CD8-positive, alpha-beta memory T cell (primary cell): ENCODE results near the gene ZCCHC2. TPM values are rescaled to one million over a fixed set of nuclear protein-coding genes. Genes with fewer than 3 reads are reported as not detected.
A peak's percentile ranks its signal among the peaks of the same experiment; 100 is the strongest.

ENCODE experiments used
- CTCF ChIA-PET: fragments of 350-600 bp; sonication (Branson Sonifier 250); formaldehyde crosslinking; loops from one replicate; lab custom pipeline; 2021; ENCODE audit warnings: antibody characterized with exemption; lab: Charles Lee
- POLR2A ChIA-PET: fragments of 350-600 bp; sonication (Branson Sonifier 250); formaldehyde crosslinking; loops from one replicate; lab custom pipeline; 2021; ENCODE audit warnings: antibody characterized with exemption; lab: Charles Lee
- DNase-seq, 5 donors: peaks; one replicate each; pipeline versions ENCODE4 v3.0.0 to v3.0.0-alpha.2; 2020 to 2022; ENCODE audit warnings: mixed read lengths in 1 of 5
- H3K27ac ChIP-seq: one replicate; pipeline ENCODE4 v1.7.0; 2013; ENCODE audit warnings: low read depth, mild to moderate bottlenecking, low read length, moderate library complexity
- H3K27me3 ChIP-seq: 2 replicates; pipeline ENCODE4 v1.7.0; 2013; ENCODE audit warnings: low read length, mild to moderate bottlenecking; ENCODE audit not compliant: insufficient read depth, poor library complexity, severe bottlenecking
- H3K36me3 ChIP-seq: 2 replicates; pipeline ENCODE4 v1.7.0; 2013; ENCODE audit warnings: mild to moderate bottlenecking, low read length, moderate library complexity; ENCODE audit not compliant: insufficient read depth
- H3K4me1 ChIP-seq: 2 replicates; pipeline ENCODE4 v1.7.0; 2013; ENCODE audit warnings: mild to moderate bottlenecking, low read length, moderate library complexity; ENCODE audit not compliant: insufficient read depth
- H3K4me3 ChIP-seq: 2 replicates; pipeline ENCODE4 v1.7.0; 2013; ENCODE audit warnings: mild to moderate bottlenecking, low read length
- H3K9me3 ChIP-seq: 2 replicates; pipeline ENCODE4 v1.7.0; 2013; ENCODE audit warnings: mild to moderate bottlenecking, low read length
- H3K27ac Mint-ChIP-seq, 8 donors: one replicate each; pipeline ENCODE4 v1.8.0; 2020 to 2021; ENCODE audit warnings: mixed read lengths in 8 of 8, mild to moderate bottlenecking in 6 of 8, inconsistent platforms in 3 of 8, moderate library complexity in 3 of 8
- H3K27me3 Mint-ChIP-seq, 2 donors: one replicate each; pipeline ENCODE4 v1.8.0; 2020 to 2021; ENCODE audit warnings: mixed read lengths in 2 of 2, mild to moderate bottlenecking in 1 of 2, moderate library complexity in 1 of 2
- H3K36me3 Mint-ChIP-seq, 3 donors: one replicate each; pipeline ENCODE4 v1.8.0; 2020 to 2021; ENCODE audit warnings: mixed read lengths in 3 of 3, inconsistent platforms in 1 of 3, mild to moderate bottlenecking in 1 of 3
- H3K4me1 Mint-ChIP-seq, 3 donors: one replicate each; pipeline ENCODE4 v1.8.0; 2020 to 2021; ENCODE audit warnings: mixed read lengths in 3 of 3, inconsistent platforms in 1 of 3, mild to moderate bottlenecking in 1 of 3
- H3K4me3 Mint-ChIP-seq, 7 donors: one replicate each; pipeline ENCODE4 v1.8.0; 2020 to 2021; ENCODE audit warnings: mixed read lengths in 7 of 7, mild to moderate bottlenecking in 6 of 7, moderate library complexity in 4 of 7, inconsistent platforms in 2 of 7
- H3K9me3 Mint-ChIP-seq, 5 donors: one replicate each; pipeline ENCODE4 v1.8.0; 2020 to 2022; ENCODE audit warnings: mixed read lengths in 5 of 5, mild to moderate bottlenecking in 3 of 5, moderate library complexity in 2 of 5, inconsistent platforms in 1 of 5
- polyA plus RNA-seq: library from polyadenylated mRNA; unstranded; fragments of 300-500 nt; fragmentation: Illumina TruSeq; gene quantifications from one replicate; pipeline ENCODE4 v1.2.3, GENCODE V29; 2021
- total RNA-seq, 2 experiments: library from RNA; stranded (reverse); gene quantifications; one replicate each; pipeline ENCODE4 v1.2.3, GENCODE V29; 2021

Gene ZCCHC2
- total and polyA plus RNA-seq, 3 experiments from 2014 or later = 2.9 to 37.9 (median 36.4) TPM

- peaks cover 55% of the 10 kb centered on the region for H3K36me3 ChIP-seq
- H3K27me3 ChIP-seq = no peaks in the 10 kb centered on the region
- Mint-ChIP-seq H3K27me3 (no peaks in the 10 kb centered on the region), H3K27ac (no peak overlapping the region), H3K4me1 (peaks cover 10 to 15% (median 14%) of the 10 kb centered on the region in 3 donors), H3K4me3 (no peak overlapping the region), H3K9me3 (no peaks in the 10 kb centered on the region), H3K36me3 (peaks cover 10 to 96% (median 33%) of the 10 kb centered on the region in 3 donors)
- ChIA-PET CTCF (no interaction called here), POLR2A (no interaction called here)
- no peaks in the 10 kb centered on the region for H3K9me3 ChIP-seq
- no peaks in the 10 kb centered on the region for H3K4me1 ChIP-seq
- H3K4me3 ChIP-seq = no peak overlapping the region
- no peak for DNase-seq
- no peak overlapping the region for H3K27ac ChIP-seq
These were observed 52.0 kb downstream of the ZCCHC2 start for GRCh38 chr18:62574776-62575175.

- POLR2A ChIA-PET = no interaction called here
- no peak for DNase-seq
- Mint-ChIP-seq H3K9me3 (no peaks in the 10 kb centered on the region), H3K4me1 (peaks cover 10 to 11% (median 10%) of the 10 kb centered on the region in 3 donors), H3K4me3 (no peak overlapping the region), H3K27me3 (no peaks in the 10 kb centered on the region), H3K27ac (peak overlapping the region in 1 of 8 donors; percentile 10), H3K36me3 (peaks cover 3 to 86% (median 26%) of the 10 kb centered on the region in 3 donors)
- H3K4me3 ChIP-seq = no peak overlapping the region
- CTCF ChIA-PET = interaction anchor here (3.0 kb wide), 1 partner anchor 10 kb away, joined by 12 read pairs; no protein-coding TSS in a partner anchor
- H3K9me3 ChIP-seq = no peaks in the 10 kb centered on the region
- no peaks in the 10 kb centered on the region for H3K4me1 ChIP-seq
- H3K27me3 ChIP-seq = no peaks in the 10 kb centered on the region
- peaks cover 42% of the 10 kb centered on the region for H3K36me3 ChIP-seq
- H3K27ac ChIP-seq = no peak overlapping the region
These were observed 53.4 kb downstream of the ZCCHC2 start for GRCh38 chr18:62576271-62576670.

GRCh38 chr18:62576845-62577512 lies 54.2 kb downstream of the ZCCHC2 start:
- no peaks in the 10 kb centered on the region for H3K27me3 Mint-ChIP-seq
- Histone ChIP-seq H3K27ac (no peak overlapping the region), H3K4me1 (no peaks in the 10 kb centered on the region), H3K36me3 (peaks cover 37% of the 10 kb centered on the region), H3K9me3 (no peaks in the 10 kb centered on the region), H3K4me3 (no peak overlapping the region), H3K27me3 (no peaks in the 10 kb centered on the region)
- peaks cover 5 to 10% (median 9%) of the 10 kb centered on the region in 3 donors for H3K4me1 Mint-ChIP-seq
- no peak for DNase-seq
- H3K27ac Mint-ChIP-seq = peak overlapping the region in 4 of 8 donors; percentile 20 to 71 (median 26)
- ChIA-PET CTCF (interaction anchor here (3.0 kb wide), 1 partner anchor 9 kb away, joined by 12 read pairs; no protein-coding TSS in a partner anchor), POLR2A (no interaction called here)
- no peaks in the 10 kb centered on the region for H3K9me3 Mint-ChIP-seq
- H3K4me3 Mint-ChIP-seq = no peak overlapping the region
- H3K36me3 Mint-ChIP-seq = peaks cover 5 to 82% (median 26%) of the 10 kb centered on the region in 3 donors

- H3K4me3 ChIP-seq = no peak overlapping the region
- no peak overlapping the region for H3K27ac ChIP-seq
- Mint-ChIP-seq H3K4me3 (no peak overlapping the region), H3K27me3 (no peaks in the 10 kb centered on the region), H3K4me1 (peaks cover 5 to 13% (median 6%) of the 10 kb centered on the region in 3 donors), H3K36me3 (peaks cover 7 to 76% (median 26%) of the 10 kb centered on the region in 3 donors), H3K27ac (peak overlapping the region in 1 of 8 donors; percentile 19), H3K9me3 (no peaks in the 10 kb centered on the region)
- no peak for DNase-seq
- CTCF ChIA-PET = interaction anchor here (3.0 kb wide), 1 partner anchor 9 kb away, joined by 12 read pairs; no protein-coding TSS in a partner anchor
- POLR2A ChIA-PET = no interaction called here
- no peaks in the 10 kb centered on the region for H3K4me1 ChIP-seq
- H3K36me3 ChIP-seq = peaks cover 37% of the 10 kb centered on the region
- H3K27me3 ChIP-seq = no peaks in the 10 kb centered on the region
- H3K9me3 ChIP-seq = no peaks in the 10 kb centered on the region
These were observed 54.9 kb downstream of the ZCCHC2 start for GRCh38 chr18:62577765-62578164.

GRCh38 chr18:62578980-62579511 lies 56.2 kb downstream of the ZCCHC2 start:
- Histone ChIP-seq H3K4me1 (peaks cover 5% of the 10 kb centered on the region), H3K27ac (no peak overlapping the region), H3K9me3 (no peaks in the 10 kb centered on the region), H3K27me3 (no peaks in the 10 kb centered on the region), H3K36me3 (peaks cover 28% of the 10 kb centered on the region), H3K4me3 (no peak overlapping the region)
- no peak for DNase-seq
- peaks cover 7 to 63% (median 22%) of the 10 kb centered on the region in 3 donors for H3K36me3 Mint-ChIP-seq
- peak overlapping the region in 1 of 8 donors; percentile 23 for H3K27ac Mint-ChIP-seq
- H3K4me1 Mint-ChIP-seq = peaks cover 15 to 26% (median 17%) of the 10 kb centered on the region in 3 donors
- no peaks in the 10 kb centered on the region for H3K27me3 Mint-ChIP-seq
- ChIA-PET POLR2A (no interaction called here), CTCF (interaction anchor here (1.1 kb wide), 1 partner anchor 153 kb away, joined by 4 read pairs; no protein-coding TSS in a partner anchor)
- no peaks in the 10 kb centered on the region for H3K9me3 Mint-ChIP-seq
- H3K4me3 Mint-ChIP-seq = no peak overlapping the region

GRCh38 chr18:62583376-62583775 lies 60.6 kb downstream of the ZCCHC2 start:
- ChIA-PET CTCF (interaction anchor here (0.9 to 3.4 kb wide), 13 partner anchors 10 to 400 kb away, joined by 3 to 21 read pairs (median 4); partner anchors contain the start of gene TNFRSF11A), POLR2A (interaction anchor here (1.9 kb wide), 1 partner anchor 61 kb away, joined by 5 read pairs; the partner anchor contains the start of gene ZCCHC2)
- H3K36me3 Mint-ChIP-seq = peaks cover 7 to 23% (median 13%) of the 10 kb centered on the region in 3 donors

GRCh38 chr18:62584241-62585120 lies 61.7 kb downstream of the ZCCHC2 start:
- Histone ChIP-seq H3K9me3 (no peaks in the 10 kb centered on the region), H3K27ac (no peak overlapping the region), H3K27me3 (no peaks in the 10 kb centered on the region), H3K36me3 (no peaks in the 10 kb centered on the region), H3K4me3 (no peak overlapping the region), H3K4me1 (peaks cover 25% of the 10 kb centered on the region)
- Mint-ChIP-seq H3K36me3 (peaks cover 7 to 14% (median 12%) of the 10 kb centered on the region in 3 donors), H3K27me3 (no peaks in the 10 kb centered on the region), H3K27ac (peak overlapping the region; percentile 15 to 88 (median 64)), H3K4me3 (peak overlapping the region; percentile 0 to 63 (median 35)), H3K9me3 (no peaks in the 10 kb centered on the region), H3K4me1 (peaks cover 34 to 42% (median 34%) of the 10 kb centered on the region in 3 donors)
- POLR2A ChIA-PET = interaction anchor here (1.9 kb wide), 1 partner anchor 62 kb away, joined by 5 read pairs; the partner anchor contains the start of gene ZCCHC2
- CTCF ChIA-PET = interaction anchor here (0.9 to 3.4 kb wide), 16 partner anchors 10 to 398 kb away, joined by 3 to 21 read pairs (median 3); partner anchors contain the start of genes PHLPP1, TNFRSF11A and ZCCHC2
- peak; percentile 70 to 86 (median 80) for DNase-seq

More at GRCh38 chr18:62583376-62583775, 60.6 kb downstream of the ZCCHC2 start:
- Histone ChIP-seq H3K36me3 (no peaks in the 10 kb centered on the region), H3K4me3 (no peak overlapping the region), H3K9me3 (no peaks in the 10 kb centered on the region), H3K27ac (no peak overlapping the region), H3K4me1 (peaks cover 25% of the 10 kb centered on the region), H3K27me3 (no peaks in the 10 kb centered on the region)
- H3K4me1 Mint-ChIP-seq = peaks cover 34 to 42% (median 34%) of the 10 kb centered on the region in 3 donors
- H3K9me3 Mint-ChIP-seq = no peaks in the 10 kb centered on the region
- H3K4me3 Mint-ChIP-seq = no peak overlapping the region
- DNase-seq = no peak
- H3K27me3 Mint-ChIP-seq = no peaks in the 10 kb centered on the region
- peak overlapping the region in 3 of 8 donors; percentile 25 to 50 (median 50) for H3K27ac Mint-ChIP-seq
